Adipose tissue (tissue), 3 donors: ENCODE results near the gene GATC. TPM values are rescaled to one million over a fixed set of nuclear protein-coding genes. Genes with fewer than 3 reads are reported as not detected.

ENCODE experiments used
- H3K27ac ChIP-seq: one replicate; pipeline ENCODE4 v1.5.1; 2013; ENCODE audit warnings: low read depth, low read length
- WGBS, 3 donors: extraction: QIAGEN DNeasy Blood & Tissue Kit; methylation state at CpG; one replicate each; pipeline ENCODE4 v1.1.7; 2013; 5-methylcytosine and 5-hydroxymethylcytosine counted together
- polyA plus RNA-seq, 3 donors: library from polyadenylated mRNA; stranded (reverse); fragments of 200-250 nt; gene quantifications; one replicate each; pipeline ENCODE4 v1.2.3, GENCODE V29; 2013
- donor health status: healthy with polysubstance abuse.
- donor health status: Bipolar disorder and iron deficiency.
- donor health status: healthy.

Gene GATC
- polyA plus RNA-seq, 3 donors, result 10.6 to 13.4 (median 12.3) TPM

DNA sequence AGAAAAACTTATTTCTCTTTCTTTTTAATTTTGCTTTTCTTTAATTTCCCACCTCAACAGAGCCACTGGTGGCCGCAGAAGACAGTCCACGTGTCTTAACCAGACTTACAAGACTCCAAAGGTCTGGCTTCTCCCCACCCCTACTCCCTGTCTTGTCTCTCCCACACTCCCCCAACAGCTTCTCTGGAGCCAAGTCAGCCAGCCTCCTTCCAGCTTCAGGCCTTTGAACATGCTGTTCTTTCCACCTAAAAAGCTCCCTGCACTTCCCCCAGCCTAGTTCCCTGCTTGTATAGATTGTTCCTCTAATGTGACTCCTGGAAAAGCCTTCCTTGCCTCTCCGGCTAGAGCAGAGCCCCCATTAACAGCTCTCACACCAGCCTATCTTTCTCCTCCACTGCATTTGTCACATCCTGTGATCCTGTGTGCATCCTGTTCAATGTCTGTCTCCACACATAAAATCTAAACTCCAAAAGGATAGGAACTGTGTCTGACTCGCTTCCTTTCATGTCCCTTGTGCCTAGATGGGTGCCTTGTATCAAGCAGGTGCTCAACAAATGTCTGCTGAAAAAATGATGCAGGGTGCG lies 41.9 kb downstream of the GATC start:
- WGBS, 3 donors, result 63 to 72% (median 67%) methylated on average over 5 of the region's 5 CpGs

DNA sequence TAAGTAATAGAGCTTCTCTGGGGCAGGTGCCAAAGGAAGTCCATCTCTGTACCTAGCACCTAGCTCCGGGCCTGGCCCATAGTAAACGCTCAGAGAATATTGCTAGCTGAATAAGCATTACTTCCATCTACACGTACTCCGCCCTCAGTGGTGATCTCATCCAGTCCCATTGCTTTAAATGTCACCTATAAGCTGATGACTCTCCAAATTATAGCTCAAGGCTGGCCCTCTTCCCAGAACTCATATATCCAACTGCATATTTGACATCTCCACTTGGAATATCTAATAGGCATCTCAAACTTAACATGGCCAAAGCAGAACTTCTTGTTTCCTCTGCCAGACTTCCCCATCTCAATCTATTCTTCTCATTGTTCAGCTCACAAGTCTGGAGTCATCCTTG lies 42.8 kb downstream of the GATC start:
- 86 to 91% (median 90%) methylated on average over 4 of the region's 4 CpGs for WGBS, 3 donors
- H3K27ac ChIP-seq, result no peak overlapping the region

More for the DNA sequence above, 41.9 kb downstream of the GATC start:
- no peak overlapping the region for H3K27ac ChIP-seq

DNA sequence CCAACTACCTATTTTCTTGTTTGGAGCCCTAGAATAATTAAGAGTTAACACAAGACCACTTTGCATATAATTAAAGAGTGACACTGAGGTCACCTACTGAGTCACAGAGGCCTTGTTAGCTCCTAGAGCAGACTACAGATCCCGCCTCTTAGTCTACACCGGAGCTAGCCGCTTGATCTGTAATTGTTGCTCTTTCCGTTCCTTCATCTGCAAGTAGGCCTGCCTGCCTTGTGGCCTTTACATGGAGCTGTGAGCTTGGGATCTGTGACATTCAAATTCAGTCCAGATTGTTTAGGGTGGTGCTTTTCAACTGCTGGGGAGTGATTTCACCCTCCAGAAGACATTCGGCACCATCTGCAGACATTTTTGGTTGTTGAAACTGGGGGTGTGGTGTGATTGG lies 44.1 kb downstream of the GATC start:
- no peak overlapping the region for H3K27ac ChIP-seq
- WGBS, 3 donors, result 91 to 95% (median 93%) methylated on average over 5 of the region's 5 CpGs

DNA sequence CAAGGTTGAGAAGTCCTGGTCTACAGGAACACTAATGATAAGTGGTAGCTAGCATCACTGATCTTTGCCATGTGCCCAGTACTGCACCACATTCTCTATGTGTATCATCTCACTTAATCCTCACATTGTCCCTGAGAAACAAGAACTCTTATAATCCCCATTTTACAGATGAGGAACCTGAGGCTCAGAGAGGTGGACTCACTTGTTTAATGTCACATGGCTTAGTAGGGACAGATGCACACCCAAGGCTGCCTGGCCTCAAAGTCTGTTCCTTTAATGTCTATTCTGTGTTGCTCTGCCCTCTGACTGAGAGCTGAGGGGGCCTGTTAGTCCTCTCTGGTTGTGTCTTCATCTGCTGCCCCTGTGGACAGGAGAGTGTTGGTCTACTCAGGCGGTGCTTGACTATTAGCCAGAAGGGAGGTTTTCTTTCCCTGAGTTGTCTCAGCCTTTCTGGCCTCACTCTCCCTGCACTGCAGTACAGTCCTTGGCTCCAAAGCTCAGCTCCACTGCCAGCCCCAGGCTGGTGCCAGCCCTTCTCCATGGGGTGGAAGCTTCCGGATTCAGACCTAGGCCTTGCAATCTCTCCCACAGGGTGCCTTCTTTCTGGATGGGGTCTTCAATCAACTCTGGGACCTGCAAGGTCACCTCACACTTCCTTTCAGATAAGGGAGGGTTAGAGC lies 44.7 kb downstream of the GATC start:
- 50 to 77% (median 76%) methylated on average over 2 of the region's 2 CpGs for WGBS, 3 donors
- H3K27ac ChIP-seq, result no peak overlapping the region

DNA sequence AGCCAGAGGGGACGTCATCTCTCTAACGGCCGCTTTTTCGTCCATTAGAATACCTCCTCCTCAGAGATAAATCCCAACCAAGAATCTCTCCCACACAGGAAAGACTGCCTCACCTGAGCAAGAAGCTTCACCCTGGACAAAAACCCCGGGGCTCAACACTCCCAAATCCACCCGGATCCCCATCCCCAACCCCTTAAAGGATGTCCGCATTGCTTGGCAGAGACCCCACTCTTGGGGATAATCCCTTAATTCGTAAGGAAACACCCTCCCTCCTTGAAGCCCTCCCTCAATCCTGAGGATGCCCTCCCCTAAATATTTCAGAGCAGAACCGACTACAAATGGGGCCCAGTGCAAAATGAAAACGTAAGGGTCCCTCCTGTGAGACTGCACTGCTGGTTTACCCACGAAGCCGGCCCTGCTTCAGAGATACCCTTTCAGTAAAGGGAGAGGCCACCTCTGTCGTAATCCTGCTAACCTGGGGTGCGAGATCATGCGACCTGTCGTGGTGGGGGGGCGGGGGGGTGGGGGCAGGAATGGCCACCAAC lies 49.0 kb downstream of the GATC start:
- WGBS, 3 donors, result 19 to 29% (median 26%) methylated on average over 17 of the region's 17 CpGs

DNA sequence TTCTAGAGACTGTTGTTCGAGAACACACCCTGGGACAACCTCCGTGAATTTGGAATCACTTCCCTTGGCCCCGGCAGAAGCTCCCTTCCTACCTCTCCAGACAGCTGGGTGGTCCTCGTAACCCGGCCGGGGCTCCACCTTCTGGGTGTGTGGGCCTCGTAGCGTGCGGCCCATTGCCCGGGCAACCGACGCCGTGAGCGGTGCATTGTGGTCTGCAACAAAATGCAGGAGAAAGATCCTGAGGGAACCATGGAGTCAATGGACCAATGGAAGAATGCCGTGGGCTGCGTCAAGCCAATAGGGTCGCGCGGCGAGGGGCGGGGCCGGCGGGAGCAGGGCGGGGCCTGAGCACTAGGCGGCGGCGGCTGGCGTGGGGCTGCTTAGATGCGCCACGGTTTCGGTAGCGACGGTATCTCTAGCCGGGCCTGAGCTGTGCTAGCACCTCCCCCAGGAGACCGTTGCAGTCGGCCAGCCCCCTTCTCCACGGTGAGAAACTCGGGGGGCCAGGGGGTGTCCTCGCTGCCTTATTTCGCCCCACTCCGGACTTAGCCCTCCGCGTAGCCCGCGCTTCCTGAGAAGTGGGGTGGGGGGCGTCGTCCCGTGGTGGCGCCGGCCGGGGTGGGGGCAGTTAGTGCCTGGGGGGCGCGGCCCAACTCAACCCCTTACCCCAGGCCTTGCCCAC lies 49.6 kb downstream of the GATC start, which contains the start of gene DYNLL1:
DYNLL1 (plus strand) TSS at position 383 of the 682 bp plus-strand sequence. CDS start 309 bp downstream, outside the sequence.
- no peak within 1 kb of the TSS for H3K27ac ChIP-seq
- WGBS, 3 donors, result 0 to 1% (median 0%) methylated on average over 49 to 53 of the region's 53 CpGs

More for the DNA sequence above, 49.0 kb downstream of the GATC start:
- no peak overlapping the region for H3K27ac ChIP-seq

DNA sequence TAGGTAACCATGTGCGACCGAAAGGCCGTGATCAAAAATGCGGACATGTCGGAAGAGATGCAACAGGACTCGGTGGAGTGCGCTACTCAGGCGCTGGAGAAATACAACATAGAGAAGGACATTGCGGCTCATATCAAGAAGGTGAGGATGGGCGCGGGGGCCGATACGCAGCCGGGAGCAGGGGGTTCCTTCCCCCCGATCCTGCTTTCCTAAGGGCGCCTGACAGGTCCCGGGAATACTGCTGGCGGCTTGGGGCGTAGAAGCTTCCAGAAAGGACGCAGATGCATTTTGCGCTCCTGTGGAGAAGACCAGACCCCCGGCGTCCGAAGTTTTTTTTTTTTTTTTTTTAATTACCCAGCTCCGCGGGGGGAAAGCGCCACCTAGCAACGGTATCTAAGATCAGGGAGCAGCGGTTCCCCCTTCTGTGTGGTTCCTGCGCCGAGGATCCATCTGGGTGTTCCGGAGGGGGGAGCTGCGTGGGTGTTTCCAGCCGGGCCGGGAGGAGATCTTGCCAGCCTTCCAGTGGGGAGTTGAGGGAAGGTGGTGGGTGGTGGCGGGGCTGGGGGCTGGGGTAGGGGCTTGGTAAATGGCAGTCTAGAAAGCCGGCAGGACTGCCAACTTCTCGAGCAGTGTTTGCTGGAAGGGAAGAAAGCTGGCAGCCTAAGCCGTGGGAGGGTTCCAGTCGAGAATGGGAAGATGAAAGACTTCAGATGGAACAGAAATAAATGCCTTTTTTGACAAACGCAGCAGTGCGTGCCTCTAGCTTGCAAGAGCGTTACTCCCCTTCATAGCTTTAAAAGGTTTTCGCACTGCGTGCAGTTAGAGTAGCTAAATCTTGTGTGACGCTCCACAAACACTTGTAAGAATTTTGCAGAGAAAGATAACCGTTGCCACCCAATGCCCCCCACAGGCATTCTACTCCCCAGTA lies 50.4 kb downstream of the GATC start:
- H3K27ac ChIP-seq, result no peak overlapping the region
- WGBS, 3 donors, result 1 to 2% (median 1%) methylated on average over 44 to 47 of the region's 47 CpGs

DNA sequence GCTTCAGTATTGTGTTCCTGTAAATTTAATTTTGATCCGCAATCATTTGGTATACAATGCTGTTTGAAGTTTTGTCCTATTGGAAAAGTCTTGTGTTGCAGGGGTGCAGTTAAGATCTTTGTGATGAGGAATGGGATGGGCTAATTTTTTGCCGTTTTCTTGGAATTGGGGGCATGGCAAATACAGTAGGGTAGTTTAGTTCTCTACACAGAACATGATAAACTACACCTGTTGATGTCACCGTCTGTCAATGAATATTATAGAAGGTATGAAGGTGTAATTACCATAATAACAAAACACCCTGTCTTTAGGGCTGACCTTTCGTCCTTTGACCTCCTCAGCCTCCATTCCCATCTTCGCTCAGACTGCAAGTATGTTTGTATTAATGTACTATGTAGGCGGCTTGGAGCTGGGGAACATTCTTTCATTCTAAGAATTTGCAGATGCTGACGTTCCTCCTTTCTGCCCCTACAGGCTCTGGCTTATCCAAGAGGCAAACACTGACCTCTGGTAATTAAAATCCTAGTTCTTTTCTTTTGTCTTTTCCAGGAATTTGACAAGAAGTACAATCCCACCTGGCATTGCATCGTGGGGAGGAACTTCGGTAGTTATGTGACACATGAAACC lies 51.4 kb downstream of the GATC start:
- no peak overlapping the region for H3K27ac ChIP-seq

DNA sequence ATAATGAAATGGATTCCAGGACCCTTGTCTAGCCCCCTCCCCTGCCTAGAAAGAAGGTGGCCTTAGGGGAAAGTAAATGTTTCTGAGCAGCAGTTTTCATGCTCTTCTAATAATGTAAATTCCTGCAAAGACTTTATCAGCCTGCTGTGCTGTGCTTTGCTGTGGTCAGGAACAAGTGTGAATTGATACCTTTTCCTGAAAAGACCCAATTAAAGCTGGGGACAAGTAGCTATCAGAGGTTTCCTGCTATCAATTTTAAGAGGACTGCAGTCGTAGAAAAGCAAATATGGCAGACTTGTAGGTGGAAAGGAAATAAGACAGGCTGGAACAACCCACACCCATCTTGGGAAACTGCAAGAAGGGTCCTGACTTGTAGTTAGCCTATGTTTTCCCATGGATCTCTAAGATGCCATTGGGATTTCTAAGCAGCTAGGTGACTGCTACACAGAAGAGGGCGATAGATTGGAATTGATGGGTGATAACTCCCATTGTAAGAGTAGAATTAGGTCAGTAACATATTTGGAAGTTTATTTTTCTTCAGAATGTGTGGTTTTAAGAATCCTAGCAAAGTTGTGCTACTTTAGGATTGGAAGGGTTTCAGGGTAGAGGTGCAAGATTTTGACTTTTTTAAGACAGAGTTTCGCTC lies 52.7 kb downstream of the GATC start:
- no peak overlapping the region for H3K27ac ChIP-seq
- 75 to 86% (median 85%) methylated on average over 3 of the region's 3 CpGs for WGBS, 3 donors

More for the DNA sequence above, 51.4 kb downstream of the GATC start:
- WGBS, 3 donors, result 29 to 40% (median 29%) methylated on average over 9 of the region's 9 CpGs

DNA sequence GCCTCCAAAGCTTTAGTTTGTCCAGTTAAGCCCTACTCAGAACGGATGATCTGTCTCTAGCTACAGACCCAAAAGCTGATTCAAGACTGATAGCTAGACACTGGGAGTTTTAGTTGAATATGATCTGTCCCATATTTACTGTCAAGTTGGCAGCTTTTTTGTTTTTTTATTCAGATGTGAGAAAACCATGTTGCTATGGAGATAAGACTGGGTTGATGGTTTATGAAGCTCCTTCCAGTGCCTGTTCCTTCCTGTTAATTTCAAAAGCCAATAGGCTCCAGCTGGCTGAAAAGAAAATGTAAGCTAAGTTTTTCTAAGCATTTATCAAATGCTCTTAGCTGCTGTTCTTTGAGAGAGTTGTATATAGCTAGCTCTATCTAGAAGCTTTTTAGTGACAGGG lies 54.3 kb downstream of the GATC start:
- 84 to 100% (median 96%) methylated on average over 1 of the region's 1 CpG for WGBS, 3 donors
- H3K27ac ChIP-seq, result no peak overlapping the region

DNA sequence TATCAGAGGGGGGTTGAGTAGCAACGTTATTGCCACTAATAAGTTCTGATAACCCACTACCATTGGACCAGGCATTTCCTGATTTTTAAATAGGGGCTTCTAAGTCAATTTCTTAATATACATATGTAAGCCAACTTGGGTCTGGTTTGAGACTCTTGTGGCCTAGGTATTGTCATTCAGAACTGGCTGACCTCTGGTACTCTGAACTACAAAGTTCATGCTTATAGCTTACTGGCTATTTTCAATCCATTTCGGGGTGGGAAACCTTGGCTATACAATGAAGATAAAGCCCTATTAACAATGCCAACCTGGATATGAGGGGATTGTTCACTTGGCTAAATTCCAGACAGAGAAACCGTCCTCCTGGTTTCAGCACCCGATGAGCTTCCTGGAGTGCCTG lies 58.3 kb downstream of the GATC start:
- WGBS, 3 donors, result 83 to 85% (median 84%) methylated on average over 4 of the region's 4 CpGs
- no peak overlapping the region for H3K27ac ChIP-seq

DNA sequence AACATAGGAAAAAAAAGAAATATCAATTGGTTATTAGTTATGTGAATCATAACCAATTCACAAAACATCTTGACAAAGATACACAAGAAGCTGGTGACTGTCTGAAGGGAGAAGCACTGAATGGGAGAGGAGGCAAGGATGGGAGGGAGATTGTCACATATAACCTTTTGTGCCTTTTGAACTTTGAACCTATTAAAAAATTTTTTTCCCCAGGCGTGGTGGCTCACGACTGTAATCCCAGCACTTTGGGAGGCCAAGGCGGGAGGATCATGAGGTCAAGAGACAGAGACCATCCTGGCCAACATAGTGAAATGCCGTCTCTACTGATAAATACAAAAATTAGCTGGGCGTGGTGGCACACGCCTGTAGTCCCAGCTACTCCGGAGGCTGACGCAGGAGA lies 62.3 kb downstream of the GATC start:
- no peak overlapping the region for H3K27ac ChIP-seq
- WGBS, 3 donors, result 94 to 98% (median 95%) methylated on average over 8 of the region's 8 CpGs

Other genes with a start within 250 kb of the GATC start
- 1,000 to 10,000 TPM; 3,544 to 4,823 (median 4,317) TPM for gene RPLP0, start 245.3 kb upstream of the GATC start, polyA plus RNA-seq
- 100 to 1,000 TPM in 1 of 3 donors, 10 to 100 TPM in 2; 24.5 to 126 (median 77.4) TPM for gene PXN, start 180.7 kb upstream of the GATC start, polyA plus RNA-seq
- gene RNU4-2, start 154.5 kb upstream of the GATC start, polyA plus RNA-seq, result not detected
- not detected for gene RNU4-1, start 153.2 kb upstream of the GATC start, polyA plus RNA-seq
- gene SIRT4, start 144.1 kb upstream of the GATC start, polyA plus RNA-seq, result under 1 TPM; 0.56 to 0.93 (median 0.91) TPM
- over 10,000 TPM in 1 of 3 donors, 10 to 100 TPM in 1, 1 to 10 TPM in 1; 2.3 to 10,835 (median 11.8) TPM for gene PLA2G1B, start 118.7 kb upstream of the GATC start, polyA plus RNA-seq
- gene MSI1, start 77.3 kb upstream of the GATC start, polyA plus RNA-seq, result 1 to 10 TPM in 1 of 3 donors, under 1 TPM in 1, not detected in 1; 0.45 to 1.1 TPM
- gene COX6A1, start 8.3 kb upstream of the GATC start, polyA plus RNA-seq, result 100 to 1,000 TPM; 424 to 983 (median 500) TPM
- 10 to 100 TPM; 29.0 to 34.4 (median 29.1) TPM for gene TRIAP1, start 60 bp upstream of the GATC start, polyA plus RNA-seq
- 10 to 100 TPM; 68.8 to 95.0 (median 91.8) TPM for gene SRSF9, start 23.3 kb downstream of the GATC start, polyA plus RNA-seq
- gene DYNLL1, start 49.7 kb downstream of the GATC start, polyA plus RNA-seq, result 100 to 1,000 TPM; 137 to 522 (median 243) TPM
- gene COQ5, start 82.7 kb downstream of the GATC start, polyA plus RNA-seq, result 10 to 100 TPM; 17.8 to 38.9 (median 28.2) TPM
- 100 to 1,000 TPM in 2 of 3 donors, 10 to 100 TPM in 1; 54.4 to 141 (median 103) TPM for gene RNF10, start 87.9 kb downstream of the GATC start, polyA plus RNA-seq
- 10 to 100 TPM; 25.4 to 55.2 (median 50.0) TPM for gene POP5, start 135.0 kb downstream of the GATC start, polyA plus RNA-seq
- 10 to 100 TPM in 1 of 3 donors, 1 to 10 TPM in 1, under 1 TPM in 1; 0.45 to 14.5 (median 6.2) TPM for gene CABP1, start 194.2 kb downstream of the GATC start, polyA plus RNA-seq
- gene MLEC, start 240.7 kb downstream of the GATC start, polyA plus RNA-seq, result 10 to 100 TPM; 44.0 to 54.8 (median 45.1) TPM